GM19452 (cell line): ENCODE measurements around the gene TTC3.
"Not testable (repeated sequence)": the region's sequence is repeated elsewhere in the genome, so short reads cannot be mapped to it uniquely, and the experiment has no call there.

Source experiments
- ATAC-seq: cut with Tn5 transposase; IDR thresholded peaks from one replicate; pipeline ENCODE4 v1.9.1; 2021; ENCODE audit not compliant: unreplicated experiment

The TTC3 gene

GRCh38 chr21:37219761-37220432 is 146.8 kb downstream of the TTC3 start:
- ATAC-seq = no peak

- peak; percentile 48 for ATAC-seq
Measured at GRCh38 chr21:37220433-37220980, 147.5 kb downstream of the TTC3 start.

GRCh38 chr21:37220981-37221664 is 148.1 kb downstream of the TTC3 start:
- ATAC-seq = peak; percentile 83

GRCh38 chr21:37222248-37222647 is 149.2 kb downstream of the TTC3 start:
- ATAC-seq = not testable (repeated sequence)

GRCh38 chr21:37223804-37224345 is 150.8 kb downstream of the TTC3 start:
- ATAC-seq = no peak

GRCh38 chr21:37224861-37225839 is 152.1 kb downstream of the TTC3 start:
- no peak for ATAC-seq

- ATAC-seq = no peak
Measured at GRCh38 chr21:37226041-37226920, 153.2 kb downstream of the TTC3 start.

- ATAC-seq = no peak
Measured at GRCh38 chr21:37227071-37228002, 154.3 kb downstream of the TTC3 start.

- no peak for ATAC-seq
Measured at GRCh38 chr21:37228003-37228400, 154.9 kb downstream of the TTC3 start.

GRCh38 chr21:37230632-37231248 is 157.7 kb downstream of the TTC3 start:
- ATAC-seq = no peak

- no peak for ATAC-seq
Measured at GRCh38 chr21:37231249-37231645, 158.2 kb downstream of the TTC3 start.

- no peak for ATAC-seq
Measured at GRCh38 chr21:37231671-37232070, 158.6 kb downstream of the TTC3 start.

GRCh38 chr21:37232274-37233018 is 159.4 kb downstream of the TTC3 start:
- no peak for ATAC-seq

GRCh38 chr21:37233551-37234146 is 160.6 kb downstream of the TTC3 start:
- ATAC-seq = no peak

- no peak for ATAC-seq
Measured at GRCh38 chr21:37237346-37237745, 164.3 kb downstream of the TTC3 start.

GRCh38 chr21:37237764-37238163 is 164.7 kb downstream of the TTC3 start:
- no peak for ATAC-seq

- no peak for ATAC-seq
Measured at GRCh38 chr21:37240978-37241377, 167.9 kb downstream of the TTC3 start.
